ENCODE results near the gene ERP44.

ERP44 gene

GRCh38 chr9:99964336-99964735, 134.5 kb downstream of the ERP44 start:
- TF ChIP-seq CTCF (conservative IDR thresholded peaks at IDR 0.05; ENCODE audit: low read depth, low read length) = no peak
- DNase-seq (ENCODE audit: low read depth) = no peak
- no peak overlapping the region for H3K4me3 ChIP-seq (ENCODE audit: low read length)

GRCh38 chr9:99962680-99963261, 136.0 kb downstream of the ERP44 start:
- no peak for TF ChIP-seq CTCF (conservative IDR thresholded peaks at IDR 0.05; ENCODE audit: low read depth, low read length)
- peak; percentile 23 for DNase-seq (ENCODE audit: low read depth)
- no peak overlapping the region for H3K4me3 ChIP-seq (ENCODE audit: low read length)

GRCh38 chr9:99955606-99956005, 143.2 kb downstream of the ERP44 start:
- no peak for DNase-seq (ENCODE audit: low read depth)
- H3K4me3 ChIP-seq (ENCODE audit: low read length) = no peak overlapping the region
- TF ChIP-seq CTCF (conservative IDR thresholded peaks at IDR 0.05; ENCODE audit: low read depth, low read length) = no peak

- DNase-seq (ENCODE audit: low read depth) = no peak
- TF ChIP-seq CTCF (conservative IDR thresholded peaks at IDR 0.05; ENCODE audit: low read depth, low read length) = no peak
- H3K4me3 ChIP-seq (ENCODE audit: low read length) = no peak overlapping the region
These were observed 144.0 kb downstream of the ERP44 start for GRCh38 chr9:99954819-99955218.

GRCh38 chr9:99953861-99954507, 144.8 kb downstream of the ERP44 start:
- DNase-seq (ENCODE audit: low read depth) = no peak
- no peak overlapping the region for H3K4me3 ChIP-seq (ENCODE audit: low read length)
- no peak for TF ChIP-seq CTCF (conservative IDR thresholded peaks at IDR 0.05; ENCODE audit: low read depth, low read length)

- no peak for DNase-seq (ENCODE audit: low read depth)
- H3K4me3 ChIP-seq (ENCODE audit: low read length) = no peak overlapping the region
- no peak for TF ChIP-seq CTCF (conservative IDR thresholded peaks at IDR 0.05; ENCODE audit: low read depth, low read length)
These were observed 149.9 kb downstream of the ERP44 start for GRCh38 chr9:99948896-99949295.

GRCh38 chr9:99948482-99948881, 150.3 kb downstream of the ERP44 start:
- no peak overlapping the region for H3K4me3 ChIP-seq (ENCODE audit: low read length)
- no peak for DNase-seq (ENCODE audit: low read depth)
- no peak for TF ChIP-seq CTCF (conservative IDR thresholded peaks at IDR 0.05; ENCODE audit: low read depth, low read length)
